Stimulated activated CD4-positive, alpha-beta T cell treated with anti-CD3 and anti-CD28 coated beads, Interleukin-4, amount 100 ng/mL, for 24 hours (primary cell): ENCODE data around the gene SPRED1.

Source experiments
- DNase-seq: peaks from one replicate; pipeline ENCODE4 v3.0.0-alpha.2; 2020

SPRED1 gene

DNA sequence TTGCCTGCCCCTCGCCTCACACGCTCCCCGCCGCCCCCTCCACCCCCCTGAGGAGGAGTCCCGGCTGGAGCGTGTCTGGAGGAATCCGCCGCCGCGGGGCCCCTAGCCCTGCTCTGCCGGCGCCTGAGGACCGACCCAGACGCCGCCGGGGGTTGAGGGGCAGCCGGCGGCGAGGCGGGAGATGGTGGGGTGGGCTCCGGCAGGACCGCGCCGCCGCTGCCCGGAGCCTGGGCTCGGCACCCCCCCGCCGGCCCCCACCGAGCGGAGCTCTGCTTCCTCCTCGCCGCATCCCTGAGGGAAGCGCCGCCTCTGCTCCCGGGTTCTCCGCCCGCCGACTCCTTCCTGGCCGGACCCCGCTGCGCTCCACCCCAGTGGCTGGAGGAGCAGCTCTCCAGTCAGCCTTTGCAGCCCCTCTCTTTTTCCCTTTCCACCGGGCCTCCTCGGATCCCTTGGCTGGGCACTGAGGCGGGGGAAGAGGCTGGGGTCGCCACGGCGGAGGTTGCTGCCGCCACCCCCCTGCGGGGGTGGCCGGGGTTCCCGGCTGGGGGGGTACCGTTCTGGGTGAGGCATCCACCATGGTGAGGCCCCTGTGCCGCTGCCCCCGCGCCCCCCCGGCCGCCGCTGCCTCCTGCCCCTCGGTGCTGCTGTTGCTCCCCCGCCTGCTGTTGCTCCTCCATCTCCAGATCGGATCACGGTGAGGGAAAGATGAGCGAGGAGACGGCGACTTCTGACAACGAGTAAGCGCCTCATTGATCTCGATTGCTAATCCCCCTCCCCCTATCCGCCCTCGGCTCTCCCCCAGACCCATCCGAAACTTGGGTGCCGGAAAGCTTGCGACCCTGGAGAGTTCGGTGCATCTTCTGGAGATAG, at the start of gene SPRED1:
SPRED1 (plus strand) TSS at position 356 of the 870 bp plus-strand sequence; CDS start at position 706, 350 bp downstream.
- DNase-seq: peak; percentile 6

DNA sequence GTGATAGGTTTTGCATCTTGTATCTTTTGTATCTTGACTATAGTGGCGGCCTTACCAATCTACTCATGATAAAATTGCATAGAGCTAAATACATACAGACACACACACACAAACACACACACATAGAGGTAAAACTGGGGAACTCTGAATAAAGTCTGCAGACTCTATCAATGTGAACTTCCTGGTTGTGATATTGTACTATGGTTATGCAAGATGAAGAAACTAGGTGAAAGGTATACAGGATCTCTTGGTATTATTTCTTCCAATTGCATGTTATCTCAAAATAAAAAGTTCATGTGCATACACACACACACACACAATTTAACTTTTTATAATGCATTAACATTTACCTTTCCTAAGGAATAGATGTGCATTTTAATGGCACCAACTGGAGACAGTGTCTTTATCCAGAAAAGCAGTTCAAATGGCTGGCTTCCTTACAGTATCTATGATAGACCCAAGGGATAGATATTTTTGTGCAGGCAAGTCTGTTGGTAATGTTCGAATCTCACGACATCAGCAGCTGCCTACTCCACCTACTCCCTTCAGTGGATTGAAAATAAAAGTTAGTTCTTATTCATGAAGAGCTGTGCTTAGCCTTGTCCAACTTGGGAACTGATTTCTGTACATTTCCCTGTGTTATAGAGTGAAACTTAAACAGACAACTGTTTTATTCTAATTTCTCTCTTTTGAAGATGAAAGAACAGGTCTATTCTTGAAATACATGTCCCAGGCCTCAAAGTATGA, 46.9 kb upstream of the SPRED1 start:
- no peak for DNase-seq

DNA sequence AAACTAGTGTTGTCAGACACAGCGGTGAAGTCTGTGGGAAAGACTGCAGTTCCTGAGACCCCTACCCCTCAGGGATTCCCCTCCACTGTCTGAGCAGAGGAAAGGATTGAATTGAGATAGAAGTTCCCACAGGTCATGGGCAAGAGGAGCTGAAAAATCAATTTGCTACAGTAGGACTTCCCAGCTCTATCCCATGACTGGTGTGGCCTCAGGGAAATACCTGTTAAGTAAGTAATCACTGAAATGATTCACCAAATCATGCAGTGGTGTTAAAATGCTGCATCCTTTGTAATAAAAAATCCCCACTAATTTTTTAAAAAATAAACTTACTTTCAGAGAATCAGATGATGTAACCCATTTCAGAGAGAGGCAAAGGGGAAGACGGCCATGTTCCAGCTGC, 45.0 kb upstream of the SPRED1 start:
- no peak for DNase-seq

DNA sequence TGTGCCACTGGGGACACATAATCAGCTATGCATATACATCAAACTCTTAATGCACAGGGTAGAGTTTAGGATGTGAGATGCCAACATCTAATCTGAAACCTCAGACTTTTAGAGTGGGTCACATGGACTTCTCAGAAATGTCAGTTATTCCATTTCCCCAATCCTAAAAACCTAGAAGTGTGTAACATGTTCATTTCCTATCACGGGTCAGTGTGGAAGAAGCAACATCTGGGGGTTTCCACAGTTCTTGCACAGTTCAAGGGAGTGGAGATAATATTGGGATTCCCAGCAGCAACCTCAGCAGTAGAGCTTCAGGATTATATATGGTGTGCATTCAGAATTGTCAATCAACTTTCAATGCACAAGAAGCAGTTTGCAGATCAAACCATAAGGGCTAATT, 44.4 kb upstream of the SPRED1 start:
- no peak for DNase-seq

DNA sequence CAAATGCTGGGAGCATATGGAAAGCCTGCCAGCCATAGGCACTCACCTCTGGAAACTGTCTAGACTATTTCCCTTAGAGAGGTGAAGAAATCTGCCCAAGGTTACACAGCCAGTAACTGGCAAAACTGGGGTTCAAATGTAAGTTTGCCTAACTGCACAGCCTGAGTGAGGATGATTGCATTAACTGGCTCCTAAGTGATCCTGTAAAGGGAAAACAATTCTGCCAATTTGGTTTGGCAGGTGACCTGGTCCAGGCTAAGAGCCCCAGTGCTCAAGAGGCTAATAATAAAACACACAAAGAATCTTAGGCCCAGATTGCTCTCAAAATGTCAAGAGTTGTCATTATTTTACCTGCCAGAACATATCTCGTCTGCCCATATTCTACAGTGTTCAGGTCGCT, 43.9 kb upstream of the SPRED1 start:
- no peak for DNase-seq

DNA sequence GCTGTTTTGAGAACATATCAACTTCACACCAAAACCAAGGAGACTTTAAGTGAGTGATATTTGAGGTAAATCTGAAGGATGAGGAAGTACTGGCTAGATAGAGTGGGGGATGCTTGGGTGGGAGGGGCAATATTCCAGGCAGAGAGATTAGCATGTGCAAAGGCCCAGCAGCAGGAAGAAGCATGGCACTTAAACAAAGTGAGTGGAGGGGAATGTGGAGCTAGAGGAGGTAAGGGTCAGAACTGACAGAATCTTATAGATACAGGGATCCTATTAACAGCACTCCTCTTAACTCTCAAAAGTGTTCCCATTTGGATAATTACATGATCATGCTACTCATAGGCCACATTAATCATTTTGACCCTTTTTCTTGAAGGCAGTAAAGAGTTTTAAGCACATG, 41.4 kb upstream of the SPRED1 start:
- no peak for DNase-seq

DNA sequence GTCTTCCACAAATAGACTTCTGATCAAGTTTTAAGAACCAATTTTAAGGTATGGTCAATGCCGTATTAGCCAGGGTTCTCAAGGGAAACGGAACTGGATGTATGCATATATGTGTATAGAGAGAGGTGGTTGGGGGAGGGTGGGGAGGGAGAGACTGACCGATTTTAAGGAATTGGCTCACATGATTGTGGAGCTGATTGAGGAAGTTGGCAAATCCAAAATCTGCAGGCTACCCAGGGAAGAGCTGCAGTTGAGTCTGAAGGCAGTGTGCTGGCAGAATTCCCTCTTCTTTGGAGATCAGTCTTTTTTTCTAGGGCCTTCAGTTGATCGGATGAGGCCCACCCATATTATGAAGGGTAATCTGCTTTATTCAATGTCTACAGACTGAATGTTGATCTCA, 40.8 kb upstream of the SPRED1 start:
- DNase-seq: no peak

DNA sequence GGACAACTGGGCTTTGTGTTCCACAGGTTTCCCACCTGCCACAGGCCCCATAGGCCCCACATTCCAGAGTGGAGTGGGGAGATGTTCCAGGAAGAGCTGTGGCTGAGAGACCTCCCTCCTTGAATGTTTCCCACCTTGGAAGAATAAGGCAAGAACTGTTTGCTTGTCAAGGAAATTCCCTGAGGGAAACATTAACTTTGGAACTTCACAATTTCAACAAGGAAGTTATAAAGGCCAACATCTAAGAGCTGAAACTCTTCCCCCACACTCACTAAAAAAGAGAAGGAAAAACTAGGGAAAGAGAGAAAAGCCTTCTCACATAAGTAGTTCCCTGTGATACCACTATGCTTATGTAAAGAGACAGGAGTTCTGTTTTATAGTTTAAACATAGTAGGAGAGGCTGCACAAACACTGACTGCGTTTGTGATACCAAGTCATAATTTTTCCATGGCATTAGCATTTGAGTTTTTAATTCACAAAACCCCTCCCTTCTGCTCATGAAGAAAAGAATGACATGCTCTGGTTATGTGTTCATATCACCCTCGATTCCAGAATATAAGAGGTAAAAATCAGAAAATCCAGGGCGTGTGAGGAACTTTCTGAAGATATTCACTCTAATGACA, 39.8 kb upstream of the SPRED1 start:
- DNase-seq: no peak

DNA sequence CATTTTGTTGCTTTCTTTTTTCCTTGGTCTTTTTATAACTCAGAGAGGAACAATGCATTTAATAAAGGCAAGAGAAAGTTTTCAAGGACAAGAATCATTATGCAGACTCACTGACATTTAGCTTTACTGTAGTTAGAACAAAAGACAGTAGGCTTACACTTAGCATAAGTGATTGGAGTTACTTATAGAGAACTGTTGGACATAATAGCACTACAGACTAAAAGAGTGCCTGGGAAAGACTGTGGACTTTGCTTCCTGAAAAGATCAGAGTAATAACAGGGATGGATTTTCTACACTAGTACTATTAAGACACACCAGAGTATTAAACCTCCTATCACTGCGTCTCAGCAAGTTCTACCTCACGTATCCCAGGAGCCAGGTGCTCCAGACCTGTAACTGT, 39.3 kb upstream of the SPRED1 start:
- no peak for DNase-seq

DNA sequence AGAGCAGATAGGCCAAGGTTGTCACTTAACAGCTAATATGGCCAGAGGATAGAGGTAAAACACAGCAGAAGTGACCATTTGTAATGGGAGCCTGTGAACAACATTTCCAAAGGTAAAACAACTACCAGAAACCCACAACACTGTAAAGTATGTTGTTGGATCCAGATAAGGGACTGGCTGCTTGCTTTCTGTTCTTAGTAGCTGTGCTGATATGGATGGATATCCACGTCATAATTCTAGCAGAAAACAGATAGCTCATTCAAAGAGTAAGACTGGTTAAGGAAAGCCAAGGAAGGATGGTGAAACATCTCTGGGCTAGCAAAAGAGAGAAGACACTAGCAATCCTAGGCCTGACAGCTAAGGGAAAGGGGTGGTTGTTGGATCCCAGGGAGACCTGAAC, 36.9 kb upstream of the SPRED1 start:
- DNase-seq: no peak

DNA sequence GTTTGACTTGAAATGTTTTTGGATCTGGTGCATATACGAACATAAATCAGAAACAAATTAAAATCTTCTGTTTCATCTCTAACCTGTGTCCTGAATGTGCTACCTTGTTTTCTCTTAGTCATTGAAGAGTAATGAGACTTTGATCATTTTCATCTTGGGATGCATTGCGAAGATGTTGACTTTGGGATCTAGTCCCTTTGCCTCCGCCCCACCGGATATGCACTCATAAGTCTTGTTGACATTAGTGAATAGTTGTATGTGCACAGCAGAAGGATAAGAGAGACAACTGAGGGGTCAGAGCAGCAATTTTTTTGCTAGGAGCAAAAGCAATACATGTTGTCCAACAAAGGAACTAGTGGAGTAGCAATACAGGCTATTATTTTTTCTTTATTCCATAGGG, 35.9 kb upstream of the SPRED1 start:
- no peak for DNase-seq

DNA sequence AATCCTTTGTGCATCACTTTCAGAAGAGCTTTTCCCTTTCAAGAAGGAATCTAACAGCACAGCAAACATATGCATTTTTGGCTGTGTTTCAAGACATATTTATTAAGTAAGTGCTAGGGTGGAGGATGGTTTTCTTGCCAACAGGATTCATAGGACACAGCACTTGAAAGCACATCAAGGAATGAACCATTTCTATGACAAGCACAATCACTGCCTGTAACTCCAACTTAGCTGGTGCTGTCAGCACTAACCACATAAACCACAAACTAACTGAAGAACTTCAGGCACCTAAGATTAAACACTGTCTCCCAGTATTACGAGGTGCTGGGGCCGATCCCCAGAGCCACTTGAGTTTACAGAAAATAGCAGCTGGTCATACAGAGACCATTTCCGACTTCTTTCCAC, 35.4 kb upstream of the SPRED1 start:
- DNase-seq: no peak

DNA sequence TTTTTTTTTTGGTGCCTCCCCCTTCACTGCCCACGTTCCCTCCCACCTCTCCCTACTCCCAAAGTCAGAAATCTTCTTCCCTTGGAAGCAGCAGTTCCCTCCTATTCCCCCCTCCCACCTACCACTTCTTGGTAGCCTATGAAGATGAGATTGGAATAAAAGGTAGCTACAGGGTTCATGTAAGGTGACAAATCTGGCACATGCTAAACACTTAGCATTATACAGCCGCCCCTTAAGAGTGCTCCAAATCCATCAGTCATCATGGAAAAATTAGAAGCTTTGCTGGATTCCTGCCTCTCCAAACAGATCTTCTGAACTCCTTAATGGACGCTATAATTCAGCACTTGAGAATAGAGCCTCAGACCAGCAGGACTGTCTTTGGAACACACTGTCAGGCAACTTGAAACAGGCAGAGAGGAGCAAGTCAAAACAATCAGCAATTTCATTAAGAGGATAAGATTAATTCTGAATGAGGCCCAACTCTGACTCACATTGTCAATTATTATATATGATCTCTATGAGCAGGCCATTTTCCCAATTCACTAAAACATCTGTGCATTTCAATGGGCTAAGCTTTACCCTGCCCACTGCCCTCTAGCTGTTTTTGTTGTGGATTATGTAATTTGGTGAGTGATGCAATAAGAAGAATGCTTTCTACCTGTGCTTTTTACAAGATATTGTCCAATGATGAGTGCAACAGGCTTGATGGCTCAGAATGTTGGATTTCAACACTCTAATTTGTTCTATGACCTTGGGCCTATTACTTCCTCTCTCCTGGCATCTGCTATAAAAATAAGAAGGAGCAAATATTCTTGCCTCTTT, 34.6 kb upstream of the SPRED1 start:
- no peak for DNase-seq

DNA sequence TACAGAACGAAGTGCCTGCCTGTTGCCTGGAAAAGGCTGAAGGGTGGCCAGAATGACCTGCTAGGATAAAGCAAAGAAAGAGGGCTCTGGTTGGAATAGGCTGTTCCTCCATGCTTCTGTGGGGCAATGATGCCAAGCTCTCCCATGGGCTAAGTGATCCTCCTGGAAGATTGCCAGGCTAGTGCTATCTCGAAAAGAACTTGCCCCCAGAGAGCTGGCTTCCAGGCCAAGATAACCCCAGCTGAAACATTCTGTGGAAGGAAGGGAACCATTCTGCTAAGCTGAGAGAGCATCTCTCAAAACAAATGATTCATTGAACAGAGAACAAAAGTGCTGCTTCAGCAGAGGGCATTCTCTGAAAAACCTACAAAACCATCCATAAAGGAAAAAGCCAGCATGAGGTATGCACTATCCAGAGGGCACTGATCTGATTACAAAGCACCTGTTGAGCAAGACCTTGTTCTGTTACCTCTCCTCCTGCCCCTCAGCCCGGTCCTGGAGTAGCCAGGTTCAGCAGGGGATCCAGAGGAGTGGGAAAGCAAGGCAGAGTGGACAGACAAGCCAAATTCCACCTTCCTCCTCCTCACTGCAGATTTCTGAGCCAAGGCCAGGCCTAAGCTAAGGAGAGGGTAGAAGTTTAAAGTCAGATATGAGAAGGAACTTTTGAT, 31.9 kb upstream of the SPRED1 start:
- no peak for DNase-seq

DNA sequence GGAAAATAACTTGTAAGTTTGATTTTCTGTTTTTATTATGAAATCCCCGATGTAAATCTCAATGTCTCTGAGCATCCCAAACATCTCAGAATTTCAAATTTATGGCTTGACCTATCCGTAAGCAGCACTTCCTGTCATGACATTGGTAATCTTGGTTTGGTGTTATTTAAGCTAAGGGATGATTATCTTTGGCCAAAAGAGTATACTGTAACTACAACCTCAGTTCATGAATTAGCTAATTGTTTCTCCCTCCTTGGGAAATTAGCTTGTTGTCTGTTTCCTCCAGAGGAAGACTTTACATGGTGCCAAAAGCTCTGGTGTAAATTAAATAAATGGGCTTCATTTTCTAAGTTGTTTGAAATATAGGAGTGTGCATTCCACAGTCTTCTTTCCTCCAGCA, 28.1 kb upstream of the SPRED1 start:
- DNase-seq: no peak

DNA sequence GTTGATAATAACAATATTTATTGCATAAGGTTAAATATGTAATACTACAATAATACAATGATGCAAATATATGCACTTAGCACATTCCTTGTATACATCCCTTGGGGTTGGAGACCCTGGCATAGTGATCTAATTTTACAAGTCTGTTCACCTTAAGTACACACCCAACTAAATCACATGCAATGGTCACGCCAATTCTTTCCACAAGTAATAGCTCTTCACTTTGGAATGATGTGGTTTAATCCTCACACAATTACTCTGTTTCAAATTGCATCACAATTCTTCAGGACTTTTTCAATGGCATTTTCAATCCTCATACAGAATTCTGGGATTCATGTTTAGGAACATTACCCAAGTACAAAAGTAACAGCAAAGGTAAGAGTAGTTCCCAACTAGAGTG, 27.3 kb upstream of the SPRED1 start:
- no peak for DNase-seq

DNA sequence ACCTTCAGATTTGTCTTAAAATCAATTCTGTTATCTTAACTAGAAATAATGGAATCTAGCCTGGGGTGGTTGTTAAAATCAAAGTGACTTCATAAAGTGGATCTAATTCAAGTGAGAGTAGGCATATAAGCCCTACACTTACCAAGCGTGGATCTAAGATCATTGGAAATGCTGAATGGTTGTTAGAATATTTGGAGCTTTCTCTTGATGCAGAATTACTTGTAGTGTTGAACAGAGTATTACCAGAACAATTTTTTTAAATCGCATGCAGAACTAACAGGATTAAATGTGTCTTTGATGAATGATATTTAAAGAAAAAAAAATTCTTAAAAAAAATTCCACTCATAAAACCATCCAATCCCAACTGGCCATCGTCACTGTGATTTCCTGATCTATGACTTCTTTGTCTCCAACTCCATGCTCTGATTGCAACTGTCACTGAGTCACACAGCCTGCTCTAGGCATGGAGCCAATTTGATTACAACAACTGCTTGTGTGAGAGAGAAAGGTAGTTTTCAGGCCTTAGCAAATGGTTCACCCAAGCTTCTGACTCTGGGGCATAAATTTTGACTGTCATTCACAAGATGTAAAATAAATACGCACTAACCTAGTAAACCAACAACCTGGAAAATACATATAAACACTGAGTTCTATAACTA, 25.9 kb upstream of the SPRED1 start:
- no peak for DNase-seq

DNA sequence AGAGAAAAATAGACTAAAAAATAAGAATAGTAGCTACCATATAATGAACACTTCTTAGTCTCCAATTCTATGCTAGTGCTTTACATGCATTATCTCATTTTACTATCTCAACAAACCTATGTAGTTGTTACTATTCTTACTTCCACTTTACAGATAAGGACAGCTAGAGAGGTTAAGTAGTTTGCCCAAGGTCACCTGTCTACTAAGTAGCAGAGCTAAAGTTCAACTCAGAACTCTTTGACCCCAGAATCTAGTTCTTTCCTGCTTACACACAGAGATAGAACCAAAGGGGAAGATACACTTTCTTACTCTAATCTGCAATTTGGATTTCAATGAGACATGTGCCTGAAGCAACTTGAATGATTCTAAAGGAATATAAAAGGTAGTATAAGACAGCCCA, 24.7 kb upstream of the SPRED1 start:
- DNase-seq: no peak

DNA sequence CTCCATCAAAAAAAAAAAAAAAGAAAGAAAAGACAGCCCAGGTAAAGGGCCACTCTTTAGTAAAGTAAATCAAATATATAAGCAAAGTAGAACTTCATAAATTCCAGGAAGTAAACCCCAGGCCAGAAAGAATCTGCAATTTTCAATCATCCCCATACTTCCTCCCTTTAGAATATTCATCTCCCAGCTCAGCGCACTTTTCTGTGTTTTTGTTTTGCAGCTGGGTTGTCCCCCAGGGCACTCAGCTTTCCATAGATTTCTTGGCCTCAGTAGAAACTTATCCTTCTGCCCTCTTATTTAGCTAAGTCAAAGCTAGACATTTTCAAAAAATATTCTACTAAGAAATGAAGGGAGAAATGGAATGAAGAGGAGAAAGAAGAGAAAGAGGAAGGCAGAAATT, 24.0 kb upstream of the SPRED1 start:
- DNase-seq: no peak

DNA sequence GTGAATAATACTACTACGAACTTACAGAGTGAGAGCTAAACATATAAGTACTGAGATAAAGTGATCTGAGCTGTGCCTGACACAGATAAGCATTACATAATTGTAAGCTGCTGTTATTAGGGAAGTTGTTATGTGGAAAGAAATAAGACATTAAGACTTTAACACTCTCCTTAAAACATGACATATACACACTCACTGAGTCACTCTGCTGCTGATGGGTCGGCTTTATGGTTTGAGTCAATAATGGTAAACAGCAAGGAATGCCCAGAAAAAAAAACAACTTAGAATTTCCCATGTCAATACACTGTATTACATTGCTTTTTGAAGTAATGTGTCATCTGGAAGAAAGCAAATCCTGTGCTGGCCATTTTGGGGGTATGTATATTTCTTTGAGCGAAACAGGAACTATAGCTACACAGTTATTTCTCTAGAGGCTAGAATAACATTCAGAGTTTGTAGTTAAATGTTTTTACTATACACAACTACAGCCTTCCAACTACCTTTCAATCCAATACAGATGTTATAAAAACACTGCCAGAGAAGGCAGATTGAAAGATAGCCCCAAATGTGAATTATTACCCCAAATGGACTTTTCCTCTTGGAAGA, 22.8 kb upstream of the SPRED1 start:
- no peak for DNase-seq

DNA sequence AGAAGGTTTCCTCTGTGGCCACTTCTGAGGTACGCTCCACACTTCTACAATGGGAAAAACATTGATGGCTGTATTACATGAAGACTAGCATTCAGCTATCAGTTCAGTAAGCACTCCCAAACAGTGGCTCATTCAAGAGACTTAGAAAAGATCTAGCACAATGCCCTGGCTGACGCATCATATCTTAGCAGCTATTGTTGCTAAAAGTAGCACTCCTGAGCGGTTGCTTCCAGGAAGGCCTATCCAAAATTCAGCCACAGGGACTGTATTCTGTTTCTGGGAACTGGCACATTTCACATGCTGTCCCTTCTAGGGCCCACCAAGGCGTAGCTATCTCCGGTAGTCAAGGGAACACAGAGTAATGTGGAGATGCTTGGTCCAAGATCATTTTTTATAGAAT, 21.2 kb upstream of the SPRED1 start:
- no peak for DNase-seq
